NCI-H2196 treated with DMSO at 0.1 percent for 48 hours (cell line): ENCODE results near the gene MAPKAP1.
A peak's percentile ranks its signal among the peaks of the same experiment; 100 is the strongest.

Experiments
- DNase-seq: peaks from one replicate; lab custom pipeline; 2025; ENCODE audit not compliant: unreplicated experiment; lab: John Stamatoyannopoulos, UW

The MAPKAP1 gene

GRCh38 chr9:125679597-125680189 lies 27.3 kb downstream of the MAPKAP1 start:
- DNase-seq = no peak

- peak; percentile 29 for DNase-seq
Measured at GRCh38 chr9:125674981-125675973, 31.7 kb downstream of the MAPKAP1 start.

GRCh38 chr9:125672876-125673275 lies 34.1 kb downstream of the MAPKAP1 start:
- no peak for DNase-seq

GRCh38 chr9:125663127-125663526 lies 43.9 kb downstream of the MAPKAP1 start:
- no peak for DNase-seq

GRCh38 chr9:125660557-125660956 lies 46.5 kb downstream of the MAPKAP1 start:
- no peak for DNase-seq

- no peak for DNase-seq
Measured at GRCh38 chr9:125659954-125660353, 47.1 kb downstream of the MAPKAP1 start.

- no peak for DNase-seq
Measured at GRCh38 chr9:125659201-125659840, 47.7 kb downstream of the MAPKAP1 start.

GRCh38 chr9:125656560-125656959 lies 50.4 kb downstream of the MAPKAP1 start:
- no peak for DNase-seq

GRCh38 chr9:125655691-125656410 lies 51.2 kb downstream of the MAPKAP1 start:
- DNase-seq = no peak

GRCh38 chr9:125655066-125655633 lies 51.9 kb downstream of the MAPKAP1 start:
- DNase-seq = no peak

- DNase-seq = no peak
Measured at GRCh38 chr9:125654121-125654520, 52.9 kb downstream of the MAPKAP1 start.

- no peak for DNase-seq
Measured at GRCh38 chr9:125653325-125653724, 53.7 kb downstream of the MAPKAP1 start.

- DNase-seq = no peak
Measured at GRCh38 chr9:125652759-125653158, 54.2 kb downstream of the MAPKAP1 start.

- no peak for DNase-seq
Measured at GRCh38 chr9:125652233-125652594, 54.8 kb downstream of the MAPKAP1 start.

- no peak for DNase-seq
Measured at GRCh38 chr9:125651576-125652232, 55.3 kb downstream of the MAPKAP1 start.

- DNase-seq = no peak
Measured at GRCh38 chr9:125650271-125650737, 56.7 kb downstream of the MAPKAP1 start.

GRCh38 chr9:125649826-125650225 lies 57.2 kb downstream of the MAPKAP1 start:
- no peak for DNase-seq

GRCh38 chr9:125649315-125649714 lies 57.7 kb downstream of the MAPKAP1 start:
- DNase-seq = no peak

- DNase-seq = no peak
Measured at GRCh38 chr9:125648294-125648693, 58.7 kb downstream of the MAPKAP1 start.

GRCh38 chr9:125646621-125647100 lies 60.3 kb downstream of the MAPKAP1 start:
- no peak for DNase-seq
